HG03139 (cell line): ENCODE data around the gene C11orf71.

Source experiments
- ATAC-seq: cut with Tn5 transposase; IDR thresholded peaks from one replicate; pipeline ENCODE4 v1.9.1; 2021; ENCODE audit not compliant: unreplicated experiment

The C11orf71 gene

GRCh38 chr11:114359342-114359741 is 41.0 kb downstream of the C11orf71 start:
- ATAC-seq = no peak

- no peak for ATAC-seq
Measured at GRCh38 chr11:114358716-114359115, 41.6 kb downstream of the C11orf71 start.

GRCh38 chr11:114354076-114354475 is 46.2 kb downstream of the C11orf71 start:
- ATAC-seq = no peak

GRCh38 chr11:114353443-114353842 is 46.9 kb downstream of the C11orf71 start:
- no peak for ATAC-seq

- ATAC-seq = no peak
Measured at GRCh38 chr11:114350022-114350421, 50.3 kb downstream of the C11orf71 start.
